Mammary epithelial cell (primary cell): ENCODE measurements around the gene GNAL.

Experiments
- EZH2 ChIP-seq: IDR thresholded peaks from 2 replicates; pipeline ENCODE4 v1.6.1; 2012; ENCODE audit warnings: low read length, inconsistent platforms, borderline replicate concordance
- TF ChIP-seq, protein P1 (sequence below), 2 donors: IDR thresholded peaks in 1 of 2; conservative IDR thresholded peaks in 1 of 2; 2 replicates each; pipeline ENCODE4 v1.5.1; 2011 to 2012; ENCODE audit warnings: inconsistent platforms in 2 of 2, low read length in 2 of 2, mild to moderate bottlenecking in 2 of 2, control low read depth in 1 of 2, low read depth in 1 of 2; ENCODE audit not compliant: insufficient read depth in 1 of 2; ENCODE audit errors: extremely low read depth in 1 of 2

- TF ChIP-seq EZH2, result no peak
- TF ChIP-seq, protein P1, sequence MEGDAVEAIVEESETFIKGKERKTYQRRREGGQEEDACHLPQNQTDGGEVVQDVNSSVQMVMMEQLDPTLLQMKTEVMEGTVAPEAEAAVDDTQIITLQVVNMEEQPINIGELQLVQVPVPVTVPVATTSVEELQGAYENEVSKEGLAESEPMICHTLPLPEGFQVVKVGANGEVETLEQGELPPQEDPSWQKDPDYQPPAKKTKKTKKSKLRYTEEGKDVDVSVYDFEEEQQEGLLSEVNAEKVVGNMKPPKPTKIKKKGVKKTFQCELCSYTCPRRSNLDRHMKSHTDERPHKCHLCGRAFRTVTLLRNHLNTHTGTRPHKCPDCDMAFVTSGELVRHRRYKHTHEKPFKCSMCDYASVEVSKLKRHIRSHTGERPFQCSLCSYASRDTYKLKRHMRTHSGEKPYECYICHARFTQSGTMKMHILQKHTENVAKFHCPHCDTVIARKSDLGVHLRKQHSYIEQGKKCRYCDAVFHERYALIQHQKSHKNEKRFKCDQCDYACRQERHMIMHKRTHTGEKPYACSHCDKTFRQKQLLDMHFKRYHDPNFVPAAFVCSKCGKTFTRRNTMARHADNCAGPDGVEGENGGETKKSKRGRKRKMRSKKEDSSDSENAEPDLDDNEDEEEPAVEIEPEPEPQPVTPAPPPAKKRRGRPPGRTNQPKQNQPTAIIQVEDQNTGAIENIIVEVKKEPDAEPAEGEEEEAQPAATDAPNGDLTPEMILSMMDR (conservative IDR thresholded peaks at IDR 0.05 in 1 of 2, IDR thresholded peaks at IDR 0.05 in 1 of 2; ENCODE audit: extremely low read depth in 1 of 2, insufficient read depth in 1 of 2, low read depth in 1 of 2, low read length in 2 of 2), result no peak
Measured at GRCh38 chr18:11739893-11740292, 50.8 kb downstream of the GNAL start.
